NCI-H510A (cell line): ENCODE results near the gene TECPR1.
"Not testable (repeated sequence)": the region's sequence is repeated elsewhere in the genome, so short reads cannot be mapped to it uniquely, and the experiment has no call there.

Source experiments
- DNase-seq: peaks from one replicate; lab custom pipeline; 2025; lab: John Stamatoyannopoulos, UW

Gene TECPR1

GRCh38 chr7:98224701-98225181 is 27.3 kb downstream of the TECPR1 start:
- DNase-seq = no peak

- DNase-seq = no peak
Observed at GRCh38 chr7:98223898-98224700, 27.9 kb downstream of the TECPR1 start.

- DNase-seq = no peak
Observed at GRCh38 chr7:98223351-98223897, 28.6 kb downstream of the TECPR1 start.

GRCh38 chr7:98222533-98223195 is 29.4 kb downstream of the TECPR1 start:
- DNase-seq = no peak

- DNase-seq = no peak
Observed at GRCh38 chr7:98221611-98222532, 30.2 kb downstream of the TECPR1 start.

- not testable (repeated sequence) for DNase-seq
Observed at GRCh38 chr7:98219382-98219781, 32.6 kb downstream of the TECPR1 start.

GRCh38 chr7:98217623-98218582 is 34.1 kb downstream of the TECPR1 start:
- DNase-seq = no peak

- no peak for DNase-seq
Observed at GRCh38 chr7:98216941-98217622, 35.0 kb downstream of the TECPR1 start.

GRCh38 chr7:98215561-98216495 is 36.2 kb downstream of the TECPR1 start:
- peak; percentile 63 for DNase-seq

- no peak for DNase-seq
Observed at GRCh38 chr7:98214811-98215321, 37.2 kb downstream of the TECPR1 start.

- DNase-seq = no peak
Observed at GRCh38 chr7:98213888-98214810, 37.9 kb downstream of the TECPR1 start.

GRCh38 chr7:98213296-98213887 is 38.6 kb downstream of the TECPR1 start:
- DNase-seq = no peak

GRCh38 chr7:98212532-98213041 is 39.4 kb downstream of the TECPR1 start:
- no peak for DNase-seq

- DNase-seq = no peak
Observed at GRCh38 chr7:98211676-98212531, 40.1 kb downstream of the TECPR1 start.

GRCh38 chr7:98211221-98211675 is 40.8 kb downstream of the TECPR1 start, which contains the start of gene BHLHA15:
TSS of gene BHLHA15 (plus strand) at chr7:98211439. CDS start at chr7:98212310, 871 bp downstream.
- DNase-seq = peak; percentile 45
